ENCODE measurements around the gene KLHL9. TPM values are rescaled to one million over a fixed set of nuclear protein-coding genes. Genes with fewer than 3 reads are reported as not detected.

Gene KLHL9
- total and polyA plus RNA-seq, 12 donors = 6.0 to 14.3 (median 11.9) TPM

DNA sequence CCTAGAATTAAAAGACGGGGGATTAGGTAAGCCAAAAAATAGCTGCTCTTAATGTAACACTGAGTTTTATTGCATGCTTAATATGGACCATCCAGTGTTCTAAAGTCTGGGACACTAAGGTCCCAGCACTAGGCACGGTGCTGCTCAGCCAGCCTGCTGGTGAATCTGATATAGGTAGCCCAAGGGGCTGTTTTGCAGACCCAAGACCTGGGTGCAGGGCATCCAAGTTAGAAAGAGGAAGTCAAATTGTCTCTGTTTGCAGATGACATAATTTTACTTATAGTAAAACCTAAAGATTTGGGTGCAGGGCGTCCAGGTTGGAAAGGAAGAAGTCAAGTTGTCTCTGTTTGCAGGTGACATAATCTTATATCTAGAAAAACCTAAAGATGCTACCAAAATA, 47.9 kb downstream of the KLHL9 start:
- no peaks in the 10 kb centered on the region for H3K36me3 ChIP-seq
- no peak overlapping the region for H3K27ac ChIP-seq
- no peak overlapping the region for H3K4me3 ChIP-seq
- DNase-seq (no peak), ATAC-seq (no peak)
- intact Hi-C loops (cut with DNase I) = no loop called here
- TF ChIP-seq, protein P1, sequence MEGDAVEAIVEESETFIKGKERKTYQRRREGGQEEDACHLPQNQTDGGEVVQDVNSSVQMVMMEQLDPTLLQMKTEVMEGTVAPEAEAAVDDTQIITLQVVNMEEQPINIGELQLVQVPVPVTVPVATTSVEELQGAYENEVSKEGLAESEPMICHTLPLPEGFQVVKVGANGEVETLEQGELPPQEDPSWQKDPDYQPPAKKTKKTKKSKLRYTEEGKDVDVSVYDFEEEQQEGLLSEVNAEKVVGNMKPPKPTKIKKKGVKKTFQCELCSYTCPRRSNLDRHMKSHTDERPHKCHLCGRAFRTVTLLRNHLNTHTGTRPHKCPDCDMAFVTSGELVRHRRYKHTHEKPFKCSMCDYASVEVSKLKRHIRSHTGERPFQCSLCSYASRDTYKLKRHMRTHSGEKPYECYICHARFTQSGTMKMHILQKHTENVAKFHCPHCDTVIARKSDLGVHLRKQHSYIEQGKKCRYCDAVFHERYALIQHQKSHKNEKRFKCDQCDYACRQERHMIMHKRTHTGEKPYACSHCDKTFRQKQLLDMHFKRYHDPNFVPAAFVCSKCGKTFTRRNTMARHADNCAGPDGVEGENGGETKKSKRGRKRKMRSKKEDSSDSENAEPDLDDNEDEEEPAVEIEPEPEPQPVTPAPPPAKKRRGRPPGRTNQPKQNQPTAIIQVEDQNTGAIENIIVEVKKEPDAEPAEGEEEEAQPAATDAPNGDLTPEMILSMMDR (IDR thresholded peaks at IDR 0.05) = no peak
- peaks cover 0 to 2% (median 0%) of the 10 kb centered on the region in 11 donors for H3K9me3 ChIP-seq
- peaks cover 0 to 15% (median 0%) of the 10 kb centered on the region in 7 donors for H3K27me3 ChIP-seq
- WGBS, 2 donors = 60 to 65% methylated on average over 3 of the region's 3 CpGs
- H3K4me1 ChIP-seq = peaks cover 0 to 12% (median 0%) of the 10 kb centered on the region in 9 donors

DNA sequence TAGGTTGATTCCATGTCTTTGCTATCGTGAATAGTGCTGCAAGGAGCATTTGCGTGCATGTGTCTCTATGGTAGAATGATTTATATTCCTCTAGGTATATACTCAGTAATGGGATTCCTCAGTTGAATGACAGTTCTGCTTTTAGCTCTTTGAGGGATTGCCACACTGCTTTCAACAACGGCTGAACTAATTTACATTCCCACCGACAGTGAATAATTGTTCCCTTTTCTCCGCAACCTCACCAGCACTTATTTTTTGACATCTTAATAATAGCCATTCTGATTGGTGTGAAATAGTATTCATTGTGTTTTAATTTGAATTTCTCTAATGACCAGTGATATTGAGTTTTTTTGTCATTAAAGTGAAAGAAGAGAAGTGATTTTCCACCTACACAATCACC, 48.5 kb downstream of the KLHL9 start:
- Histone ChIP-seq H3K9me3 (peaks cover 0 to 2% (median 0%) of the 10 kb centered on the region in 11 donors), H3K4me3 (no peak overlapping the region), H3K27ac (no peak overlapping the region), H3K27me3 (peaks cover 0 to 12% (median 0%) of the 10 kb centered on the region in 7 donors), H3K36me3 (no peaks in the 10 kb centered on the region), H3K4me1 (peaks cover 0 to 12% (median 0%) of the 10 kb centered on the region in 9 donors)
- DNase-seq = no peak
- intact Hi-C loops (cut with DNase I) = no loop called here
- TF ChIP-seq, protein P1 (IDR thresholded peaks at IDR 0.05) = no peak
- 79 to 83% methylated on average over 5 of the region's 5 CpGs for WGBS, 2 donors
- no peak for ATAC-seq

DNA sequence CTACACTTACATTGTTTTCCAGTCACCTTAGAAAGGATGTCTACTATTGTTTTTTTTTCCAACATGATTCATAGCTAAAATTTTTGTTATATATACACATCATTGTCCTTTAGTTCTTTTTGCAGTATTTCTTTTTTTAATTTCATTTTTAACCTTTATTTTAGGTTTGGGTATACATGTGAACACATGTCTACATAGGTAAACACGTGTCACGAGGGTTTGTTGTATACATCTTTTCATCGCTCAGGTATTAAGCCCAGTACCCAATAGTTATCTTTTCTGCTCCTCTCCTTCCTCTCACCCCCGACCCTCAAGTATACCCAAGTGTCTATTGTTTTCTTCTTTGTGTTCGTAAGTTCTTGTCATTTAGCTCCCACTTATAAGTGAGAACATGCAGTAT, 49.1 kb downstream of the KLHL9 start:
- no peak overlapping the region for H3K4me3 ChIP-seq
- H3K27me3 ChIP-seq = peaks cover 0 to 6% (median 0%) of the 10 kb centered on the region in 7 donors
- no peak overlapping the region for H3K27ac ChIP-seq
- H3K36me3 ChIP-seq = no peaks in the 10 kb centered on the region
- 86 to 88% methylated on average over 5 of the region's 5 CpGs for WGBS, 2 donors
- ATAC-seq (no peak), DNase-seq (no peak)
- H3K9me3 ChIP-seq = peaks cover 0 to 2% (median 0%) of the 10 kb centered on the region in 11 donors
- intact Hi-C loops (cut with DNase I) = no loop called here
- H3K4me1 ChIP-seq = peaks cover 0 to 12% (median 0%) of the 10 kb centered on the region in 9 donors
- TF ChIP-seq, protein P1 (IDR thresholded peaks at IDR 0.05) = no peak

DNA sequence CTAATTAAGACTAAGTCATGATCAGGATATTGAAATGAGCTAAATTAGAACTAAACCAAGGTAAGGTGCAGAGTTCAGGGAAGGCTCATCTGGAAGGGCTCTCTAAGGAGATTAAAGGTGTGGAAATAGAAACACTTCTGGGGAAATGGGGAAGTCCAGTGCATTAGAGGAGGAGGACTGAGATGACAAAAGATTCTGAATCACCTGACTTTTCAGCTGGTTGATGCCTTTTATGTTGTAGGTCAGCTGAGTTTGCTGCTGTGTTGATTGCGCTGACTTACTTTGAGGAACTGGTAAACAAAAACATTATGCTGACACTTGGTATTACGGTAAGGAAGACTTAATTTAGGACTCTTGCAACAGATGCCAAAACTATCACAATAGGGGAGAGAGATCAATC, 53.9 kb downstream of the KLHL9 start:
- H3K36me3 ChIP-seq = no peaks in the 10 kb centered on the region
- ATAC-seq (no peak), DNase-seq (no peak)
- H3K27ac ChIP-seq = no peak overlapping the region
- H3K27me3 ChIP-seq = peaks cover 0 to 21% (median 4%) of the 10 kb centered on the region in 7 donors
- TF ChIP-seq, protein P1 (IDR thresholded peaks at IDR 0.05) = no peak
- no peak overlapping the region for H3K4me3 ChIP-seq
- intact Hi-C loops (cut with DNase I) = no loop called here
- peaks cover 0 to 5% (median 0%) of the 10 kb centered on the region in 11 donors for H3K9me3 ChIP-seq
- no peaks in the 10 kb centered on the region for H3K4me1 ChIP-seq
- 60 to 75% methylated on average over 2 of the region's 2 CpGs for WGBS, 2 donors

Other genes starting within 250 kb of the KLHL9 start
- gene IFNW1, start 193.6 kb downstream of the KLHL9 start, total RNA-seq = not detected
- not detected for gene IFNW1, start 193.6 kb downstream of the KLHL9 start, polyA plus RNA-seq
- not detected for gene IFNA21, start 168.7 kb downstream of the KLHL9 start, total RNA-seq
- not detected for gene IFNA21, start 168.7 kb downstream of the KLHL9 start, polyA plus RNA-seq
- gene IFNA4, start 147.8 kb downstream of the KLHL9 start, total RNA-seq = not detected
- gene IFNA4, start 147.8 kb downstream of the KLHL9 start, polyA plus RNA-seq = not detected
- not detected for gene IFNA7, start 133.2 kb downstream of the KLHL9 start, total RNA-seq
- not detected for gene IFNA7, start 133.2 kb downstream of the KLHL9 start, polyA plus RNA-seq
- gene IFNA10, start 128.3 kb downstream of the KLHL9 start, total RNA-seq = not detected
- gene IFNA10, start 128.3 kb downstream of the KLHL9 start, polyA plus RNA-seq = not detected
- gene IFNA16, start 118.1 kb downstream of the KLHL9 start, total RNA-seq = not detected
- gene IFNA16, start 118.1 kb downstream of the KLHL9 start, polyA plus RNA-seq = not detected
- not detected for gene IFNA17, start 107.2 kb downstream of the KLHL9 start, total RNA-seq
- gene IFNA17, start 107.2 kb downstream of the KLHL9 start, polyA plus RNA-seq = not detected
- gene IFNA14, start 95.4 kb downstream of the KLHL9 start, total RNA-seq = not detected
- gene IFNA14, start 95.4 kb downstream of the KLHL9 start, polyA plus RNA-seq = not detected
- not detected for gene IFNA5, start 30.1 kb downstream of the KLHL9 start, total RNA-seq
- gene IFNA5, start 30.1 kb downstream of the KLHL9 start, polyA plus RNA-seq = not detected
- not detected for gene IFNA6, start 15.5 kb upstream of the KLHL9 start, total RNA-seq
- gene IFNA6, start 15.5 kb upstream of the KLHL9 start, polyA plus RNA-seq = not detected
- not detected for gene IFNA13, start 32.7 kb upstream of the KLHL9 start, total RNA-seq
- gene IFNA13, start 32.7 kb upstream of the KLHL9 start, polyA plus RNA-seq = not detected
- not detected for gene IFNA2, start 50.0 kb upstream of the KLHL9 start, total RNA-seq
- gene IFNA2, start 50.0 kb upstream of the KLHL9 start, polyA plus RNA-seq = not detected
- not detected for gene IFNA8, start 73.7 kb upstream of the KLHL9 start, total RNA-seq
- not detected for gene IFNA8, start 73.7 kb upstream of the KLHL9 start, polyA plus RNA-seq
- not detected for gene IFNA1, start 105.0 kb upstream of the KLHL9 start, total RNA-seq
- gene IFNA1, start 105.0 kb upstream of the KLHL9 start, polyA plus RNA-seq = not detected
- not detected for gene IFNE, start 146.9 kb upstream of the KLHL9 start, total RNA-seq
- gene IFNE, start 146.9 kb upstream of the KLHL9 start, polyA plus RNA-seq = not detected